ENCODE results near the gene ASXL3.

DNA sequence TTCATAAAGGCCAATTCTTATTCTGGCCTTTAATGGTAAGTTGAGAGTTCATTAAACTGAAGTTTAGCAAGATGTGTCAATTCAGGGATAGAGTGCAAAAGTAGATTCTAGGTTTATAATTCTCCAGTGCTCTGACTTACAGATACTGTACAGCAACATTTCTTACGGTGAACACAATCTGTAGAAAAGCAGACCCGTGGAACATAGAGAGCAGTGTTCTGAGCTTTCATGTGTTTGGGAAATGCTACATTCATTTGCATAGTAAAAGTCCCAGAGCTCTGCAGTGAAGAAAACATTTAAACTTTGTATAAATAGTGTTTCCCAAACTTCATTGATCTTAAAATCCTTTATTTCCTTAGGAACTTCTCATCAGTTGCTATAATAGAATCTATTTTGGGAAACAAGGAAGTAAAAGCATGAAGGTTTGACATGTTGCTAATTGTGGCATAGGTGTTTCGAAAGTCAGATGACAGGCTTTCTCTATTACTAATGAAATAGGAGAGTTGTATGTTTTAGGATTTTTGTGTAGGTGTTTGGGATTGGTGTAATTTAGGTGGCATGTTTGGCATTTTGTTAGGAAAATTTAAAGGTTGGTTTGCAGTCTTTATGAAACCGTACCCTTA is 138.2 kb downstream of the ASXL3 start:
- TF ChIP-seq, protein P1, sequence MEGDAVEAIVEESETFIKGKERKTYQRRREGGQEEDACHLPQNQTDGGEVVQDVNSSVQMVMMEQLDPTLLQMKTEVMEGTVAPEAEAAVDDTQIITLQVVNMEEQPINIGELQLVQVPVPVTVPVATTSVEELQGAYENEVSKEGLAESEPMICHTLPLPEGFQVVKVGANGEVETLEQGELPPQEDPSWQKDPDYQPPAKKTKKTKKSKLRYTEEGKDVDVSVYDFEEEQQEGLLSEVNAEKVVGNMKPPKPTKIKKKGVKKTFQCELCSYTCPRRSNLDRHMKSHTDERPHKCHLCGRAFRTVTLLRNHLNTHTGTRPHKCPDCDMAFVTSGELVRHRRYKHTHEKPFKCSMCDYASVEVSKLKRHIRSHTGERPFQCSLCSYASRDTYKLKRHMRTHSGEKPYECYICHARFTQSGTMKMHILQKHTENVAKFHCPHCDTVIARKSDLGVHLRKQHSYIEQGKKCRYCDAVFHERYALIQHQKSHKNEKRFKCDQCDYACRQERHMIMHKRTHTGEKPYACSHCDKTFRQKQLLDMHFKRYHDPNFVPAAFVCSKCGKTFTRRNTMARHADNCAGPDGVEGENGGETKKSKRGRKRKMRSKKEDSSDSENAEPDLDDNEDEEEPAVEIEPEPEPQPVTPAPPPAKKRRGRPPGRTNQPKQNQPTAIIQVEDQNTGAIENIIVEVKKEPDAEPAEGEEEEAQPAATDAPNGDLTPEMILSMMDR (IDR thresholded peaks at IDR 0.05 in 2 of 3, conservative IDR thresholded peaks at IDR 0.05 in 1 of 3; ENCODE audit: insufficient read depth in 2 of 3, low read depth in 1 of 3, low read length in 3 of 3): no peak
- TF ChIP-seq TBP (optimal IDR thresholded peaks at IDR 0.05; ENCODE audit: low read depth, low read length): no peak

All from K562 (cell line).